ENCODE measurements around the gene HOXD11.

The HOXD11 gene

DNA sequence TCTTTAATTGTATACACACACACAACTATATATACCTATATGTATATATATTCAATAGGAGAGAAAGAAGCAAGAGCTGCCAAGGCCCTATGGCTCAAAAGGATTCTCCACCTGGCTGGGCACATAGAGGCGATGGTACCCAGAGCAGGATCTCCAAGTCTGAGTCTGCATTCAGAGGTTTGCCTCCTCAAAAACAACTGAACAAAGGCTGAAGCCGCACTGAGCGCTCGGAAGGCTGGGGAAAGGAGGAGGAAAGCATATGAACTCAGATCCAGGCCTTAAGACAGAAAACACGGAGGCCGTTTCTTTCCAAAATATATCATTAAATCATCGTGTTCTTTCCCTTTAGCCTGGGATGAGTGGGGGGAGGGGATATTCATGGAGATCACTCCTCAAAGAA is 3.9 kb upstream of the HOXD11 start:
- peaks cover 23 to 99% of the 10 kb centered on the region in 2 donors for H3K27me3 ChIP-seq
- no peak for DNase-seq
- intact Hi-C loops (cut with DNase I; ENCODE audit: low total_unique reads) = no loop called here
- H3K4me1 ChIP-seq = peaks cover 0 to 60% (median 48%) of the 10 kb centered on the region in 4 donors
- no peak overlapping the region for H3K4me3 ChIP-seq
- H3K27ac ChIP-seq = no peak overlapping the region
- no peak for TF ChIP-seq CTCF (IDR thresholded peaks at IDR 0.05)
- no peaks in the 10 kb centered on the region for H3K36me3 ChIP-seq
- no peaks in the 10 kb centered on the region for H3K9me3 ChIP-seq

DNA sequence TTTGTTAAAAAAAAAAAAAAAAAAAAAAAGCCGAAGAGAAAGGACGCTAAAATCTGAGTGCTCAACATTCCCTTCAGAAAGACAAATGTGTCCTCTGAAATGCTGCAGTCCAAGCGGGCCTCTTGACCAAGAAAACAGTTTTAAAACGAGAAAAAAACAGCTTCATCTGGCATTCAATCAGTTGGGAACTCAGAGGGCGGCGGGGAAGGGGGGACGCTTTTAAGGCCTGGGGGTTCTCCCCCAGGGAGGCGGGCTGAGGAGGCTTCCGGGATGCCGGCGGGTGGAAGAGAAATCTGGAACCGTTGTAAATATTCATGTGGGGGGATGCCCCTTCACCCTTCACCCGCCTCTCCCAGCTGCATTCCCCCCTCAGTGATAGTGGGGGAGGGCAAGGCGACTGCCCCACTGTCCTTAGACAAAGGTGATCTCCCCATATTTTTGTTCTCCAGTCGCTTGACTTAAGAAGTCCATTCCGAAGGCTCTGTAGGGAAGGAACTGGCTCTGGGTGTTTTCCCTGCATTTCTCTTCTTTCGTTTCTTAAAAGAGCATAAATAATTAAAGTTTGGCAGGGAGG is 3.3 kb upstream of the HOXD11 start:
- no peak overlapping the region for H3K4me3 ChIP-seq
- DNase-seq = no peak

GRCh38 chr2:176104316-176105077 is 2.6 kb upstream of the HOXD11 start:
- TF ChIP-seq CTCF (IDR thresholded peaks at IDR 0.05) = no peak
- Histone ChIP-seq H3K4me1 (peaks cover 0 to 59% (median 45%) of the 10 kb centered on the region in 4 donors), H3K4me3 (peak overlapping the region in 1 of 2 donors; percentile 5)

More for the DNA sequence above, 3.3 kb upstream of the HOXD11 start:
- TF ChIP-seq CTCF (IDR thresholded peaks at IDR 0.05) = no peak
- intact Hi-C loops (cut with DNase I; ENCODE audit: low total_unique reads) = no loop called here
- Histone ChIP-seq H3K27ac (no peak overlapping the region), H3K36me3 (no peaks in the 10 kb centered on the region), H3K27me3 (peaks cover 23 to 99% of the 10 kb centered on the region in 2 donors), H3K9me3 (no peaks in the 10 kb centered on the region), H3K4me1 (peaks cover 0 to 60% (median 47%) of the 10 kb centered on the region in 4 donors)

DNA sequence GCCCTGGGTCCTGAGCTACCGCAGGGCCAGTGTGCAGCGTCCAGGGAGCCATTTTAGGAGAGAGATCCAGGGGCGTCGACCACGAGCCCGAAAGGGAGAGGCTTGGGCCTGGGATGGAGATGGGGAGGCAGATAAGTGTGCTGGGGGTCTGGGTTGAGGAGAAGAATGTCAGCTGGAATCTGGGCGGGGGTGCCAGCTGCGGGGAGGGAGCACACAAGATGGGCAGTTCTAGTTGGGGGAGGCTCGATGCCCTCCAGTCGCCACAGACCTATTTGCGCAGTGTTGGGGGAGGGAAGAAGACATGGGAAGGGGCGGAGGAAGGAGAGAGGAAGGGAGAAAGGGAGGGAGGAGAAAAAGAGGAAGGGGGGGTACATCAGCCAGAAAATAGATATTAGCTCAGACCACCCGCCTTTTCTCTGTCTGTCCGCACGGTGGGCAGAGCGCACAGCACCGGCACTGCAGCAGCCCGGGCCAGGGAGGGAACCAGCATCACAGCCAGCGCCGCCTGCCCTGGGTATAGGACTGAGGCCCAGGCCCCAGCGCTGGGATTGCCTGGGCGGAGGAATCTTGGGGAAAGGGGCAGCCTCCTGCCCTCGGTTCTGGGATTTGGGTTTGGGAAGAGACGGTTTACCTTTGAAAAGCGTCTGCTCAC is 1.9 kb upstream of the HOXD11 start:
- Histone ChIP-seq H3K4me1 (peaks cover 0 to 52% (median 39%) of the 10 kb centered on the region in 4 donors), H3K27me3 (peaks cover 22 to 99% of the 10 kb centered on the region in 2 donors)

More at GRCh38 chr2:176104316-176105077, 2.6 kb upstream of the HOXD11 start:
- no peak overlapping the region for H3K27ac ChIP-seq
- DNase-seq = no peak
- H3K27me3 ChIP-seq = peaks cover 26 to 99% of the 10 kb centered on the region in 2 donors
- H3K9me3 ChIP-seq = no peaks in the 10 kb centered on the region
- H3K36me3 ChIP-seq = no peaks in the 10 kb centered on the region
- intact Hi-C loops (cut with DNase I; ENCODE audit: low total_unique reads) = no loop called here

More for the DNA sequence above, 1.9 kb upstream of the HOXD11 start:
- Histone ChIP-seq H3K27ac (no peak overlapping the region), H3K9me3 (no peaks in the 10 kb centered on the region), H3K4me3 (peak overlapping the region in 1 of 2 donors; percentile 5), H3K36me3 (no peaks in the 10 kb centered on the region)
- intact Hi-C loops (cut with DNase I; ENCODE audit: low total_unique reads) = no loop called here
- TF ChIP-seq CTCF (IDR thresholded peaks at IDR 0.05) = no peak
- DNase-seq = no peak
